HCT116 (cell line): ENCODE measurements around the gene R3HCC1L. TPM values are rescaled to one million over a fixed set of nuclear protein-coding genes. Genes with fewer than 3 reads are reported as not detected.

ENCODE experiments used
- ATAC-seq: fragments of 200-7000 bp; cut with Tn5 transposase; 2 replicates; pipeline ENCODE4 v1.9.1; 2020; ENCODE audit warnings: mild to moderate bottlenecking, moderate library complexity
- BruUV-seq: library from RNA; stranded (reverse); fragments of 400-500 nt; replicated peaks from 2 replicates; lab custom pipeline; 2021; lab: Mats Ljungman, UMichigan
- CTCF ChIA-PET: fragments of 300-600 bp; sonication (Branson Sonifier 250); formaldehyde crosslinking; loops from one replicate; lab custom pipeline; 2021; ENCODE audit warnings: antibody characterized with exemption; lab: Charles Lee
- POLR2A ChIA-PET: fragments of 300-600, 350-600 bp; sonication (Branson Sonifier 250); formaldehyde crosslinking; loops from one replicate; lab custom pipeline; 2021; ENCODE audit warnings: antibody characterized with exemption; lab: Charles Lee
- RAD21 ChIA-PET, 2 experiments: fragments of 300-600 bp; sonication (Branson Sonifier 250); formaldehyde crosslinking; loops; one replicate each; lab custom pipeline; 2023; ENCODE audit warnings: low total read pairs in 2 of 2; ENCODE audit not compliant: uncharacterized antibody in 2 of 2, unreplicated experiment in 2 of 2, low non-redundant PET in 1 of 2; lab: Charles Lee
- DNase-seq: peaks from one replicate; pipeline ENCODE4 v3.0.0-alpha.2; 2010; ENCODE audit warnings: low read depth, low spot score
- H2AFZ ChIP-seq: fragments of 200-600 bp; shearing (Covaris generic), sonication (generic); 2 replicates; pipeline ENCODE4 v1.6.1; 2017; ENCODE audit warnings: low read depth, mixed run types, mixed read lengths, antibody characterized with exemption, low read length; ENCODE audit not compliant: poor library complexity, severe bottlenecking
- H3K27ac ChIP-seq: 2 replicates; pipeline ENCODE4 v1.5.1; 2012; ENCODE audit warnings: low read depth, low read length
- H3K27me3 ChIP-seq: fragments of 200-600 bp; sonication (generic); 2 replicates; pipeline ENCODE4 v1.6.1; 2016; ENCODE audit warnings: mixed run types, low read length, mixed read lengths; ENCODE audit not compliant: insufficient read depth
- H3K36me3 ChIP-seq, 2 experiments: fragments of 200-500 bp in 1 of 2; fragments of 200-600 bp in 1 of 2; sonication (Bioruptor generic) in 1 of 2; sonication (generic) in 1 of 2; 2 replicates each; pipeline versions ENCODE4 v1.5.1 to v1.6.1; 2014 to 2016; ENCODE audit warnings: low read length in 2 of 2, inconsistent platforms in 1 of 2, mixed read lengths in 1 of 2, mixed run types in 1 of 2; ENCODE audit not compliant: insufficient read depth in 2 of 2, control insufficient read depth in 1 of 2
- H3K4me1 ChIP-seq, 2 experiments: fragments of 200-600 bp in 1 of 2; sonication (generic) in 1 of 2; 2 replicates each; pipeline versions ENCODE4 v1.5.1 to v1.6.1; 2012 to 2017; ENCODE audit warnings: low read length in 2 of 2, inconsistent platforms in 1 of 2, mild to moderate bottlenecking in 1 of 2, mixed read lengths in 1 of 2, mixed run types in 1 of 2, moderate library complexity in 1 of 2; ENCODE audit not compliant: insufficient read depth in 2 of 2, control insufficient read depth in 1 of 2
- H3K4me2 ChIP-seq: fragments of 200-600 bp; sonication (generic); 2 replicates; pipeline ENCODE4 v1.6.1; 2017; ENCODE audit warnings: mixed run types, low read length, mixed read lengths
- H3K4me3 ChIP-seq, 2 experiments: fragments of 200-600 bp in 1 of 2; sonication (generic) in 1 of 2; replicated peaks in 1 of 2; 2 replicates each; pipeline ENCODE4 v1.5.1; 2011 to 2016; ENCODE audit warnings: low read length in 2 of 2, control low read depth in 1 of 2, low read depth in 1 of 2, mild to moderate bottlenecking in 1 of 2, mixed read lengths in 1 of 2, mixed run types in 1 of 2
- H3K79me2 ChIP-seq: fragments of 200-600 bp; sonication (generic); 2 replicates; pipeline ENCODE4 v1.6.1; 2017; ENCODE audit warnings: mild to moderate bottlenecking, mixed run types, low read length, moderate library complexity, mixed read lengths; ENCODE audit not compliant: insufficient read depth
- H3K9ac ChIP-seq: fragments of 200-600 bp; sonication (generic); 2 replicates; pipeline ENCODE4 v1.6.1; 2016; ENCODE audit warnings: low read length, mixed read lengths
- H3K9me2 ChIP-seq: fragments of 200-600 bp; sonication (generic), shearing (Covaris generic); 2 replicates; pipeline ENCODE4 v1.6.1; 2017; ENCODE audit warnings: mixed run types, mild to moderate bottlenecking, moderate library complexity; ENCODE audit not compliant: insufficient read depth
- H3K9me3 ChIP-seq, 2 experiments: fragments of 200-500 bp in 1 of 2; fragments of 200-600 bp in 1 of 2; sonication (Bioruptor generic) in 1 of 2; sonication (generic) in 1 of 2; 2 replicates each; pipeline ENCODE4 v1.6.1; 2014 to 2017; ENCODE audit warnings: low read length in 2 of 2, mixed read lengths in 2 of 2, inconsistent platforms in 1 of 2, low read depth in 1 of 2, mild to moderate bottlenecking in 1 of 2, mixed run types in 1 of 2, moderate library complexity in 1 of 2; ENCODE audit not compliant: control insufficient read depth in 1 of 2, insufficient read depth in 1 of 2
- H4K20me1 ChIP-seq: fragments of 200-600 bp; sonication (generic), shearing (Covaris generic); 2 replicates; pipeline ENCODE4 v1.6.1; 2017; ENCODE audit warnings: mixed run types, mild to moderate bottlenecking, moderate library complexity; ENCODE audit not compliant: insufficient read depth
- ATF3 ChIP-seq: IDR thresholded peaks from 2 replicates; pipeline ENCODE4 v1.6.1; 2012
- CBX3 ChIP-seq: IDR thresholded peaks from 2 replicates; pipeline ENCODE4 v1.6.1; 2012; ENCODE audit warnings: low read depth
- CEBPB ChIP-seq: IDR thresholded peaks from 2 replicates; pipeline ENCODE4 v1.6.1; 2012; ENCODE audit warnings: low read depth
- CTCF ChIP-seq, 3 experiments: fragments of 200-600 bp in 1 of 3; sonication (generic) in 1 of 3; IDR thresholded peaks in 2 of 3; conservative IDR thresholded peaks in 1 of 3; 2 replicates each; pipeline ENCODE4 v1.5.1; 2012 to 2017; ENCODE audit warnings: low read depth in 2 of 3, low read length in 2 of 3, antibody characterized with exemption in 1 of 3, borderline replicate concordance in 1 of 3, control low read depth in 1 of 3, mild to moderate bottlenecking in 1 of 3, mixed read lengths in 1 of 3, mixed run types in 1 of 3, moderate library complexity in 1 of 3; ENCODE audit not compliant: insufficient read depth in 1 of 3
- ELF1 ChIP-seq: IDR thresholded peaks from 2 replicates; pipeline ENCODE4 v1.6.1; 2012; ENCODE audit warnings: low read depth, borderline replicate concordance
- EZH2 ChIP-seq: fragments of 200-600 bp; sonication (generic); IDR thresholded peaks from 2 replicates; pipeline ENCODE4 v1.6.1; 2017; ENCODE audit warnings: antibody characterized with exemption, mixed run types
- EZH2phosphoT487 ChIP-seq: fragments of 200-600 bp; IDR thresholded peaks from 2 replicates; pipeline ENCODE4 v1.6.1; 2018; ENCODE audit warnings: antibody characterized with exemption, borderline replicate concordance
- FOSL1 ChIP-seq: IDR thresholded peaks from 2 replicates; pipeline ENCODE4 v1.6.1; 2012; ENCODE audit warnings: low read depth
- JUND ChIP-seq: IDR thresholded peaks from 2 replicates; pipeline ENCODE4 v1.6.1; 2012
- MAX ChIP-seq: IDR thresholded peaks from 2 replicates; pipeline ENCODE4 v1.6.1; 2012
- POLR2A ChIP-seq: IDR thresholded peaks from 2 replicates; pipeline ENCODE4 v1.7.0; 2011; ENCODE audit warnings: borderline replicate concordance; ENCODE audit not compliant: insufficient read depth, insufficient read length; ENCODE audit errors: extremely low read depth
- POLR2AphosphoS5 ChIP-seq: IDR thresholded peaks from 2 replicates; pipeline ENCODE4 v1.6.1; 2011; ENCODE audit warnings: mild to moderate bottlenecking, low read depth, low read length, moderate library complexity
- SP1 ChIP-seq: IDR thresholded peaks from 2 replicates; pipeline ENCODE4 v1.6.1; 2012; ENCODE audit warnings: low read depth
- TCF7L2 ChIP-seq: IDR thresholded peaks from 2 replicates; pipeline ENCODE4 v1.7.0; 2011; ENCODE audit warnings: borderline replicate concordance, inconsistent platforms; ENCODE audit not compliant: insufficient read depth, insufficient read length; ENCODE audit errors: extremely low read depth
- YY1 ChIP-seq: IDR thresholded peaks from 2 replicates; pipeline ENCODE4 v1.6.1; 2011; ENCODE audit warnings: low read length, low read depth, moderate library complexity, mild to moderate bottlenecking; ENCODE audit not compliant: insufficient replicate concordance; ENCODE audit errors: extremely low read depth
- ZBTB33 ChIP-seq: IDR thresholded peaks from 2 replicates; pipeline ENCODE4 v1.6.1; 2011; ENCODE audit warnings: mild to moderate bottlenecking, low read length, moderate library complexity; ENCODE audit not compliant: insufficient replicate concordance; ENCODE audit errors: extremely low read depth
- ZFX ChIP-seq: fragments of 450-650 bp; IDR thresholded peaks from 2 replicates; pipeline ENCODE4 v1.6.1; 2017
- ZNF274 ChIP-seq: fragments of 200-500 bp; sonication (Bioruptor generic); IDR thresholded peaks from 2 replicates; pipeline ENCODE4 v1.6.1; 2014; ENCODE audit warnings: mild to moderate bottlenecking, low read depth, low read length, inconsistent platforms
- intact Hi-C: fragments of 100-400 bp; cut with micrococcal nuclease; formaldehyde crosslinking; loops from 2 replicates; pipeline ENCODE4 v1.10.0; 2022
- total RNA-seq: library from RNA; stranded (reverse); gene quantifications from one replicate; pipeline ENCODE4 v1.2.1, GENCODE V29; 2021; ENCODE audit not compliant: unreplicated experiment
- TF ChIP-seq, protein P1 (sequence below): IDR thresholded peaks from 2 replicates; pipeline ENCODE4 v1.6.1; 2012; ENCODE audit warnings: low read depth

R3HCC1L gene
- total RNA-seq, 1 experiment from 2014 or later, result 9.3 TPM

DNA sequence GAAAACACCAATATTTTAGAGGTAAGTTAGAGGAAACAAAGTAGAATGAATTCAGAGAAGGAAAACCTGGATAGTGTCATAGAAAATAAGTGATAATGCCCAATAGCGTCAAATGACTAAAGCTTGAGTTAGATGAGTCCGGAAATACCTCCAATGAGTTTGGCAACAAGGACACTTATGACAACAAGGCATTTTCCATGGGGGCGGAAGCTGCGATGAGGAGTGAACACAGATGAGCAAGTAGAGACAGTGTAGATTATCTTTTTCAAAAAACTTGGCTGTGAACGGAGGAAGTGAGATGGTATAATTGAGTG, 383 bp upstream of the R3HCC1L start:
- intact Hi-C loops, result no loop called here
- H3K9ac ChIP-seq, result no peak overlapping the region
- POLR2A ChIA-PET, result interaction anchor here (1.0 to 1.2 kb wide), 2 partner anchors 18 to 254 kb away, joined by 3 read pairs; no protein-coding TSS in a partner anchor

More for the DNA sequence above, 383 bp upstream of the R3HCC1L start:
- TF ChIP-seq JUND (no peak), EZH2 (no peak), MAX (no peak), ELF1 (no peak), POLR2AphosphoS5 (no peak), FOSL1 (no peak), ZBTB33 (no peak), ZFX (no peak), POLR2A (no peak), CTCF (IDR thresholded peaks at IDR 0.05 in 2 of 3, conservative IDR thresholded peaks at IDR 0.05 in 1 of 3; ENCODE audit: borderline replicate concordance in 1 of 3, insufficient read depth in 1 of 3, low read depth in 2 of 3, low read length in 2 of 3) (no peak), CEBPB (no peak), SP1 (no peak), YY1 (no peak), ZNF274 (no peak), TCF7L2 (no peak), CBX3 (no peak), EZH2phosphoT487 (no peak), ATF3 (no peak)
- TF ChIP-seq, protein P1, sequence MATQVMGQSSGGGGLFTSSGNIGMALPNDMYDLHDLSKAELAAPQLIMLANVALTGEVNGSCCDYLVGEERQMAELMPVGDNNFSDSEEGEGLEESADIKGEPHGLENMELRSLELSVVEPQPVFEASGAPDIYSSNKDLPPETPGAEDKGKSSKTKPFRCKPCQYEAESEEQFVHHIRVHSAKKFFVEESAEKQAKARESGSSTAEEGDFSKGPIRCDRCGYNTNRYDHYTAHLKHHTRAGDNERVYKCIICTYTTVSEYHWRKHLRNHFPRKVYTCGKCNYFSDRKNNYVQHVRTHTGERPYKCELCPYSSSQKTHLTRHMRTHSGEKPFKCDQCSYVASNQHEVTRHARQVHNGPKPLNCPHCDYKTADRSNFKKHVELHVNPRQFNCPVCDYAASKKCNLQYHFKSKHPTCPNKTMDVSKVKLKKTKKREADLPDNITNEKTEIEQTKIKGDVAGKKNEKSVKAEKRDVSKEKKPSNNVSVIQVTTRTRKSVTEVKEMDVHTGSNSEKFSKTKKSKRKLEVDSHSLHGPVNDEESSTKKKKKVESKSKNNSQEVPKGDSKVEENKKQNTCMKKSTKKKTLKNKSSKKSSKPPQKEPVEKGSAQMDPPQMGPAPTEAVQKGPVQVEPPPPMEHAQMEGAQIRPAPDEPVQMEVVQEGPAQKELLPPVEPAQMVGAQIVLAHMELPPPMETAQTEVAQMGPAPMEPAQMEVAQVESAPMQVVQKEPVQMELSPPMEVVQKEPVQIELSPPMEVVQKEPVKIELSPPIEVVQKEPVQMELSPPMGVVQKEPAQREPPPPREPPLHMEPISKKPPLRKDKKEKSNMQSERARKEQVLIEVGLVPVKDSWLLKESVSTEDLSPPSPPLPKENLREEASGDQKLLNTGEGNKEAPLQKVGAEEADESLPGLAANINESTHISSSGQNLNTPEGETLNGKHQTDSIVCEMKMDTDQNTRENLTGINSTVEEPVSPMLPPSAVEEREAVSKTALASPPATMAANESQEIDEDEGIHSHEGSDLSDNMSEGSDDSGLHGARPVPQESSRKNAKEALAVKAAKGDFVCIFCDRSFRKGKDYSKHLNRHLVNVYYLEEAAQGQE, result no peak
- H3K9me3 ChIP-seq, result no peaks in the 10 kb centered on the region
- H2AFZ ChIP-seq, result peak overlapping the region; percentile 91
- no peaks in the 10 kb centered on the region for H3K36me3 ChIP-seq
- peak overlapping the region; percentile 80 to 94 for H3K4me3 ChIP-seq
- RAD21 ChIA-PET, result no interaction called here
- peak; percentile 24; the same call in 1 of the 2 replicates for ATAC-seq
- no peak for DNase-seq
- no peaks in the 10 kb centered on the region for H3K9me2 ChIP-seq
- CTCF ChIA-PET, result interaction anchor here (1.4 kb wide), 1 partner anchor 37 kb away, joined by 6 read pairs; no protein-coding TSS in a partner anchor
- H3K79me2 ChIP-seq, result peaks cover 44% of the 10 kb centered on the region
- no peaks in the 10 kb centered on the region for H4K20me1 ChIP-seq
- peak overlapping the region; percentile 90 for H3K4me2 ChIP-seq
- BruUV-seq, result TSS peak; percentile 73
- peaks cover 0 to 21% of the 10 kb centered on the region in 2 experiments; a peak in 1 of 4 replicates for H3K4me1 ChIP-seq
- 0 out of 2 replicates have a peak overlapping the region, but pooled peaks have one; percentile 83 for H3K27ac ChIP-seq
- no peaks in the 10 kb centered on the region for H3K27me3 ChIP-seq
